ENCODE measurements around the gene GALNT10. TPM values are rescaled to one million over a fixed set of nuclear protein-coding genes. Genes with fewer than 3 reads are reported as not detected.

Gene GALNT10
- total and polyA plus RNA-seq, 2 experiments from 2014 or later: 43.0 to 45.9 TPM

DNA sequence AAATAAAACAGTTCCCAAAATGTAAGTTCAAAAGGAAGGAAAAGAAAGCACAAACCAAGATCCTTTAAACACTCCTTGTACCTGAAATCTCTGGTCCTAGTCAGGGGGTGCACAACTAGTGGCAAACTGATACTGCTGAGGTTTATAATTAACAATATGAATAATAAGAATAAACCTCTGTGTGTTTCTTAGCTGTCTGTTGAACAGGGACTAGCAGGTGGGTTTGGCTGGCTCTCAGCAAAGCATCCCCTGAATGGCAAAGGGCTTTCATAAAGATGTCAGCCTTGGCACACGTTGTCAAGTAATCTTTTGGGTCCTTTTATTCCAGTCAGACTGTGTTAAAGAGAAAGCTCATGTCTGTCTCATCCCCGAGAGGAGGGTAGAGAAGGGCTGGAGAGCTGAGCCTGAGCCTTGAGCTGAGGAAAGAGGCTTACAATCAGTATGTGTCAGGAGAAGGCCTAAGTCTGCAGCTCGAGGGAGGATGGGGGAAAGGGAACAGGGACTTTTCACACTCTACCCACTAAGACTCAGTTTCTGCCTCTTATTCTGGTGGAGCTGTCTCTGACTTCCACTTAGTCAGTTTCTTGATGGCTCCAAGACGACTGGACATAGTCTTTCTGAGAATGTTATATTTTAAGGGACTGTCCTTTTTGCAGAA lies 123.0 kb downstream of the GALNT10 start:
- H2AFZ ChIP-seq: no peak overlapping the region
- no peaks in the 10 kb centered on the region for H4K20me1 ChIP-seq (ENCODE audit: insufficient read depth, poor library complexity, severe bottlenecking)
- H3K36me3 ChIP-seq (replicated peaks; ENCODE audit: insufficient read depth, low read depth): no peaks in the 10 kb centered on the region
- H3K27ac ChIP-seq: no peak overlapping the region
- TF ChIP-seq, protein P1, sequence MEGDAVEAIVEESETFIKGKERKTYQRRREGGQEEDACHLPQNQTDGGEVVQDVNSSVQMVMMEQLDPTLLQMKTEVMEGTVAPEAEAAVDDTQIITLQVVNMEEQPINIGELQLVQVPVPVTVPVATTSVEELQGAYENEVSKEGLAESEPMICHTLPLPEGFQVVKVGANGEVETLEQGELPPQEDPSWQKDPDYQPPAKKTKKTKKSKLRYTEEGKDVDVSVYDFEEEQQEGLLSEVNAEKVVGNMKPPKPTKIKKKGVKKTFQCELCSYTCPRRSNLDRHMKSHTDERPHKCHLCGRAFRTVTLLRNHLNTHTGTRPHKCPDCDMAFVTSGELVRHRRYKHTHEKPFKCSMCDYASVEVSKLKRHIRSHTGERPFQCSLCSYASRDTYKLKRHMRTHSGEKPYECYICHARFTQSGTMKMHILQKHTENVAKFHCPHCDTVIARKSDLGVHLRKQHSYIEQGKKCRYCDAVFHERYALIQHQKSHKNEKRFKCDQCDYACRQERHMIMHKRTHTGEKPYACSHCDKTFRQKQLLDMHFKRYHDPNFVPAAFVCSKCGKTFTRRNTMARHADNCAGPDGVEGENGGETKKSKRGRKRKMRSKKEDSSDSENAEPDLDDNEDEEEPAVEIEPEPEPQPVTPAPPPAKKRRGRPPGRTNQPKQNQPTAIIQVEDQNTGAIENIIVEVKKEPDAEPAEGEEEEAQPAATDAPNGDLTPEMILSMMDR (IDR thresholded peaks at IDR 0.05; ENCODE audit: poor library complexity): no peak
- TF ChIP-seq EZH2 (IDR thresholded peaks at IDR 0.05; ENCODE audit: borderline replicate concordance): no peak
- no peak for TF ChIP-seq EZH2phosphoT487 (IDR thresholded peaks at IDR 0.05; ENCODE audit: low read depth, severe bottlenecking, unreplicated experiment)
- 68% methylated on average over 4 of the region's 4 CpGs for WGBS (ENCODE audit: low lambda C conversion rate, missing lambda C conversion rate)
- H3K9me2 ChIP-seq (replicated peaks; ENCODE audit: insufficient read depth): no peaks in the 10 kb centered on the region
- H3K79me2 ChIP-seq: no peaks in the 10 kb centered on the region
- H3K27me3 ChIP-seq: no peaks in the 10 kb centered on the region
- no peaks in the 10 kb centered on the region for H3K4me1 ChIP-seq (ENCODE audit: insufficient read depth)
- no peak overlapping the region for H3K4me3 ChIP-seq
- DNase-seq (ENCODE audit: low spot score): no peak
- H3K9me3 ChIP-seq (ENCODE audit: low read depth): no peaks in the 10 kb centered on the region
- H3K4me2 ChIP-seq: no peak overlapping the region

DNA sequence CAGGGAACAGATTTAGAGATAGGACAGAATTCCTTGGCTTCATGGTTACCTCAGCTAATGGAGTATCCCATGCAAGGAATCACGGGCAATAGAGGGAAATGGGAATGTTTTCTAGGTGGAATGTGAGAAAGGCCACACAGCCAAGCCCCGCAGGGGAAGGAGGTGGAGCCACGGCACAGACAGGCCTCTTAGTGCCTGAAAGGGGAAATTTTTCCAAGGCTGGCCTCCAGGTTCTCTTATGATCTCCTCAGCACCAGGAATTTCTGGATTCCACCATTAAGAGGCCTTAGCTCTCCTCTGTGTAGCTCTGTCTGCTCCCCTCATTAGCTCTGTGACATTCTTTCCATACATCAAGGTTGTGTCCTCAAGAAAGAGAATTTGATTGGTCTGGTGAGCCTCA lies 124.7 kb downstream of the GALNT10 start:
- Histone ChIP-seq H4K20me1 (ENCODE audit: insufficient read depth, poor library complexity, severe bottlenecking) (no peaks in the 10 kb centered on the region), H3K9me2 (replicated peaks; ENCODE audit: insufficient read depth) (no peaks in the 10 kb centered on the region), H3K4me1 (ENCODE audit: insufficient read depth) (no peaks in the 10 kb centered on the region), H3K4me2 (no peak overlapping the region), H3K27me3 (no peaks in the 10 kb centered on the region), H3K36me3 (replicated peaks; ENCODE audit: insufficient read depth, low read depth) (no peaks in the 10 kb centered on the region), H3K4me3 (no peak overlapping the region), H3K9me3 (ENCODE audit: low read depth) (no peaks in the 10 kb centered on the region), H3K79me2 (no peaks in the 10 kb centered on the region), H2AFZ (no peak overlapping the region), H3K27ac (no peak overlapping the region)
- DNase-seq (ENCODE audit: low spot score): no peak
- 78% methylated on average over 3 of the region's 3 CpGs for WGBS (ENCODE audit: low lambda C conversion rate, missing lambda C conversion rate)
- TF ChIP-seq EZH2 (IDR thresholded peaks at IDR 0.05; ENCODE audit: borderline replicate concordance) (no peak), EZH2phosphoT487 (IDR thresholded peaks at IDR 0.05; ENCODE audit: low read depth, severe bottlenecking, unreplicated experiment) (no peak)
- TF ChIP-seq, protein P1 (IDR thresholded peaks at IDR 0.05; ENCODE audit: poor library complexity): no peak

DNA sequence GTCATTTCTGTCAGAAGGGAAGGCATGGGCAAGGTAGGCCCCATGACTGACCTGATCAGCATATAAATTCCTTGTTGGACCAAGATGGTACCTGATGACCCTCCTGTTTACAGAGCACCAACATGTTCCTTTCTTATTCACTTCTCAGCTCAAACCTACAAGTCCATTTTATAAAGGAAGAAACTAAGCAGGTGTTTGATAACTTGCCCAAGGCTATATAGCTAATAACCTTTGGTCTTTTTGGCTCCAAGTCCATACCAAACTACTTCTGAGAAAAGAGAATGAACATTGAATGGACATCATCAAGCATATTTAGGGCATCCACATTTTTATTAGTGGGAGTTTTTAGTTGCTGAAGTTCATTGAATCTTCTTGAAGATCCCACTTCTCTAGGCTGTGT lies 125.2 kb downstream of the GALNT10 start:
- Histone ChIP-seq H3K9me3 (ENCODE audit: low read depth) (no peaks in the 10 kb centered on the region), H3K27me3 (no peaks in the 10 kb centered on the region), H3K79me2 (no peaks in the 10 kb centered on the region), H3K36me3 (replicated peaks; ENCODE audit: insufficient read depth, low read depth) (no peaks in the 10 kb centered on the region), H3K27ac (no peak overlapping the region), H3K4me1 (ENCODE audit: insufficient read depth) (no peaks in the 10 kb centered on the region), H4K20me1 (ENCODE audit: insufficient read depth, poor library complexity, severe bottlenecking) (no peaks in the 10 kb centered on the region), H2AFZ (no peak overlapping the region), H3K4me3 (no peak overlapping the region), H3K9me2 (replicated peaks; ENCODE audit: insufficient read depth) (no peaks in the 10 kb centered on the region), H3K4me2 (no peak overlapping the region)
- no peak for DNase-seq (ENCODE audit: low spot score)
- no peak for TF ChIP-seq EZH2 (IDR thresholded peaks at IDR 0.05; ENCODE audit: borderline replicate concordance)
- no peak for TF ChIP-seq EZH2phosphoT487 (IDR thresholded peaks at IDR 0.05; ENCODE audit: low read depth, severe bottlenecking, unreplicated experiment)
- TF ChIP-seq, protein P1 (IDR thresholded peaks at IDR 0.05; ENCODE audit: poor library complexity): no peak
